Right renal cortex interstitium (tissue), 3 donors: ENCODE measurements around the gene ODAPH. TPM values are rescaled to one million over a fixed set of nuclear protein-coding genes. Genes with fewer than 3 reads are reported as not detected.

Source experiments
- polyA plus RNA-seq, 3 donors: library from polyadenylated mRNA; unstranded; fragments of 120-200 nt; gene quantifications; one replicate each; pipeline ENCODE4 v1.2.1, GENCODE V29; 2013; ENCODE audit not compliant: insufficient read length in 3 of 3

The ODAPH gene
- polyA plus RNA-seq, 3 donors = 0.29 TPM; not detected in 2

Other genes starting within 250 kb of the ODAPH start
- gene RCHY1, start 41.7 kb upstream of the ODAPH start, polyA plus RNA-seq = 10 to 100 TPM; 57.2 to 65.0 (median 59.9) TPM
- 10 to 100 TPM; 19.3 to 24.4 (median 23.7) TPM for gene THAP6, start 41.6 kb upstream of the ODAPH start, polyA plus RNA-seq
- gene CDKL2, start 74.5 kb downstream of the ODAPH start, polyA plus RNA-seq = 10 to 100 TPM; 11.3 to 14.6 (median 11.8) TPM
- 100 to 1,000 TPM; 172 to 191 (median 174) TPM for gene G3BP2, start 117.3 kb downstream of the ODAPH start, polyA plus RNA-seq
- 10 to 100 TPM; 84.2 to 91.1 (median 85.6) TPM for gene USO1, start 168.5 kb downstream of the ODAPH start, polyA plus RNA-seq